ENCODE measurements around the gene ADAMTS2.

- TF ChIP-seq, protein P1, sequence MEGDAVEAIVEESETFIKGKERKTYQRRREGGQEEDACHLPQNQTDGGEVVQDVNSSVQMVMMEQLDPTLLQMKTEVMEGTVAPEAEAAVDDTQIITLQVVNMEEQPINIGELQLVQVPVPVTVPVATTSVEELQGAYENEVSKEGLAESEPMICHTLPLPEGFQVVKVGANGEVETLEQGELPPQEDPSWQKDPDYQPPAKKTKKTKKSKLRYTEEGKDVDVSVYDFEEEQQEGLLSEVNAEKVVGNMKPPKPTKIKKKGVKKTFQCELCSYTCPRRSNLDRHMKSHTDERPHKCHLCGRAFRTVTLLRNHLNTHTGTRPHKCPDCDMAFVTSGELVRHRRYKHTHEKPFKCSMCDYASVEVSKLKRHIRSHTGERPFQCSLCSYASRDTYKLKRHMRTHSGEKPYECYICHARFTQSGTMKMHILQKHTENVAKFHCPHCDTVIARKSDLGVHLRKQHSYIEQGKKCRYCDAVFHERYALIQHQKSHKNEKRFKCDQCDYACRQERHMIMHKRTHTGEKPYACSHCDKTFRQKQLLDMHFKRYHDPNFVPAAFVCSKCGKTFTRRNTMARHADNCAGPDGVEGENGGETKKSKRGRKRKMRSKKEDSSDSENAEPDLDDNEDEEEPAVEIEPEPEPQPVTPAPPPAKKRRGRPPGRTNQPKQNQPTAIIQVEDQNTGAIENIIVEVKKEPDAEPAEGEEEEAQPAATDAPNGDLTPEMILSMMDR (IDR thresholded peaks at IDR 0.05; ENCODE audit: borderline replicate concordance, extremely low read depth, low read length, poor library complexity, severe bottlenecking) = no peak
- TF ChIP-seq EZH2 (IDR thresholded peaks at IDR 0.05; ENCODE audit: borderline replicate concordance, low read depth, low read length, severe bottlenecking) = no peak
These were observed 57.6 kb downstream of the ADAMTS2 start for GRCh38 chr5:179287631-179288030.

Measured in DND-41 (cell line).